Neural crest cell (in vitro differentiated cells): ENCODE measurements around the gene RAB29. TPM values are rescaled to one million over a fixed set of nuclear protein-coding genes. Genes with fewer than 3 reads are reported as not detected.

Experiments used
- DNase-seq: peaks from one replicate; pipeline ENCODE4 v3.0.0; 2021; ENCODE audit warnings: low read depth, mixed read lengths, low spot score
- H3K27ac Mint-ChIP-seq: one replicate; pipeline ENCODE4 v1.8.0; 2021; ENCODE audit warnings: mild to moderate bottlenecking, mixed read lengths; ENCODE audit not compliant: unreplicated experiment
- H3K27me3 Mint-ChIP-seq: 2 replicates; pipeline ENCODE4 v1.8.0; 2021; ENCODE audit warnings: low read depth, mild to moderate bottlenecking, mixed read lengths
- H3K36me3 Mint-ChIP-seq: 2 replicates; pipeline ENCODE4 v1.8.0; 2021; ENCODE audit warnings: low read depth, mild to moderate bottlenecking, mixed read lengths
- H3K4me1 Mint-ChIP-seq: 2 replicates; pipeline ENCODE4 v1.8.0; 2021; ENCODE audit warnings: mixed read lengths
- H3K4me3 Mint-ChIP-seq: one replicate; pipeline ENCODE4 v1.8.0; 2021; ENCODE audit warnings: mild to moderate bottlenecking, mixed read lengths
- H3K9me3 Mint-ChIP-seq: 2 replicates; pipeline ENCODE4 v1.8.0; 2021; ENCODE audit warnings: mixed read lengths
- CTCF ChIP-seq: fragments of 200-600 bp; sonication (generic); conservative IDR thresholded peaks from 2 replicates; pipeline ENCODE4 v1.5.0; 2021; ENCODE audit warnings: antibody characterized with exemption, mild to moderate bottlenecking
- total RNA-seq: library from RNA; stranded (reverse); gene quantifications from 2 replicates; pipeline ENCODE4 v1.2.1, GENCODE V29; 2021

The RAB29 gene
- total RNA-seq, 1 donor from 2014 or later: 9.0 TPM

GRCh38 chr1:205794011-205794730 lies 18.9 kb upstream of the RAB29 start:
- DNase-seq: no peak
- Mint-ChIP-seq H3K36me3 (peaks cover 10% of the 10 kb centered on the region), H3K27ac (no peak overlapping the region), H3K4me3 (no peak overlapping the region), H3K4me1 (peaks cover 7% of the 10 kb centered on the region), H3K27me3 (no peaks in the 10 kb centered on the region), H3K9me3 (no peaks in the 10 kb centered on the region)
- TF ChIP-seq CTCF: no peak

GRCh38 chr1:205792961-205793673 lies 17.8 kb upstream of the RAB29 start:
- TF ChIP-seq CTCF: no peak
- peaks cover 5% of the 10 kb centered on the region for H3K36me3 Mint-ChIP-seq
- DNase-seq: no peak
- H3K27ac Mint-ChIP-seq: no peak overlapping the region
- H3K4me1 Mint-ChIP-seq: peaks cover 7% of the 10 kb centered on the region
- H3K9me3 Mint-ChIP-seq: no peaks in the 10 kb centered on the region
- no peaks in the 10 kb centered on the region for H3K27me3 Mint-ChIP-seq
- no peak overlapping the region for H3K4me3 Mint-ChIP-seq

- TF ChIP-seq CTCF: no peak
- Mint-ChIP-seq H3K27ac (no peak overlapping the region), H3K9me3 (no peaks in the 10 kb centered on the region), H3K36me3 (peaks cover 5% of the 10 kb centered on the region), H3K4me1 (peaks cover 7% of the 10 kb centered on the region), H3K4me3 (no peak overlapping the region), H3K27me3 (no peaks in the 10 kb centered on the region)
- DNase-seq: no peak
Measured at GRCh38 chr1:205792481-205792881, 17.2 kb upstream of the RAB29 start.

GRCh38 chr1:205791568-205792180 lies 16.4 kb upstream of the RAB29 start:
- no peaks in the 10 kb centered on the region for H3K27me3 Mint-ChIP-seq

More at GRCh38 chr1:205791568-205792180, 16.4 kb upstream of the RAB29 start:
- H3K4me3 Mint-ChIP-seq: no peak overlapping the region
- H3K9me3 Mint-ChIP-seq: no peaks in the 10 kb centered on the region
- H3K4me1 Mint-ChIP-seq: peaks cover 7% of the 10 kb centered on the region
- H3K27ac Mint-ChIP-seq: no peak overlapping the region
- H3K36me3 Mint-ChIP-seq: peaks cover 4% of the 10 kb centered on the region
- DNase-seq: peak; percentile 47
- peak; percentile 81 for TF ChIP-seq CTCF
